Measurements from ENCODE around the gene RAD23B. TPM values are rescaled to one million over a fixed set of nuclear protein-coding genes. Genes with fewer than 3 reads are reported as not detected.

RAD23B gene
- total and polyA plus RNA-seq, 8 donors: 19.3 to 86.8 (median 53.9) TPM

DNA sequence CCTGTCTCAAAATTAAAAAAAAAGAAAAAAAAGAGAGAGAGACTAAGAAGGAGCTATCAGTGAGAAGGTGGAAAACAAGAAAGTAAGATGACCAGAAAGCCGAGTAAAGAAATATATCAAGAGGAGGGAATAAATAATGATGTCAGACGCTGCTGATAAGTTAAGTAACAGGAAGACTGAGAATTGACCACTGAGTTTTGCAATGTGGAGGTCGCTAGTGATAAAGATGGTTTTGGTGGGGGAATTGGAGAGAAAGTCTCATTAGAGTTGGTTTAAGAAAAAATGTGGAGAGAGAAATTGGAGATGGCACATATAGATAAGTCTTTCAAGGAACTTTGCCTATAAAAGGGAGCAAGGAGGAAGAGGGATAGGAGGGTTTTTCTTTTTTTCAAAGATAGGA is 91.9 kb downstream of the RAD23B start:
- intact Hi-C loops (cut with DNase I; ENCODE audit: low total_unique reads): no loop called here
- no peaks in the 10 kb centered on the region for H3K27me3 ChIP-seq

DNA sequence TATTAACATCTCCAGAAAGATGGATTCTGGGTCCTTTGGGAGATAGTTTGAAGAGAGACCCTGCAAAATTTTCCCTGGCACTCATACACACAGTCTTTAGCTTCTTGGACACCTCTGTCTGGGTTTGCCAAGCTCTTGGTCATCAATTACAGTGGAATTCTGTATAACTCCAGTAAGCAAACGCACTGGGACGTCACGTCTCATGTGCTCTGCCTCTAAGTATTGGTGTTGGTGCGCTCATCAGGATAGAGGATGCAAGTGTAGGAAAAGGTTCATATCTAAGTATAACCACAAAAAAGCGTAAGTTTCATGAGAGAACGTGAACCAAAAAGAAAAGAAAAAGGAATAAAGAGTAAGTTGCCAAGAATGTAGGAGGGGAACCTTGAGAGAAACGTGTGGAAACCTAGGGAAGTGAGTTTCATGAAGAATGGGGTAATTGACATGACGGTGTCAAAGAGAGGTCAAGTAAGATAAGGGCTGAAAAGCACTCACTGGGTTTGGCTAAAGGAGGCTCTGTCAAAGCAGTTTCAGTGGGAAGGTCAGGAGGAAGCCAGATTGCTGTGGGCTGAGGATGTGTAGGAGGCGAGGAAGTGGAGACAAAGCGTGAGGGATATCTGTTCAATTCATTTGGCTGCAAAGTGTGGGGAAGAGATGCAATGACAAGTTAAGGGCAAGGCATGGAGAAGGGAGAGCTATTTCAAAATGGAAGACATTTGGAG is 92.7 kb downstream of the RAD23B start:
- H3K36me3 ChIP-seq: no peaks in the 10 kb centered on the region
- intact Hi-C loops (cut with DNase I; ENCODE audit: low total_unique reads): no loop called here
- no peaks in the 10 kb centered on the region for H3K27me3 ChIP-seq
- no peak overlapping the region for H3K27ac ChIP-seq
- H3K9me3 ChIP-seq: no peaks in the 10 kb centered on the region
- no peak overlapping the region for H3K4me3 ChIP-seq
- WGBS, 5 donors: 43 to 49% (median 47%) methylated on average over 10 of the region's 10 CpGs
- H3K4me1 ChIP-seq: no peaks in the 10 kb centered on the region
- no peak for DNase-seq
- no peak for TF ChIP-seq EP300 (IDR thresholded peaks at IDR 0.05)
- no peak for TF ChIP-seq POLR2A (IDR thresholded peaks at IDR 0.05)
- no peak for TF ChIP-seq POLR2AphosphoS5 (IDR thresholded peaks at IDR 0.05)
- TF ChIP-seq, protein P1, sequence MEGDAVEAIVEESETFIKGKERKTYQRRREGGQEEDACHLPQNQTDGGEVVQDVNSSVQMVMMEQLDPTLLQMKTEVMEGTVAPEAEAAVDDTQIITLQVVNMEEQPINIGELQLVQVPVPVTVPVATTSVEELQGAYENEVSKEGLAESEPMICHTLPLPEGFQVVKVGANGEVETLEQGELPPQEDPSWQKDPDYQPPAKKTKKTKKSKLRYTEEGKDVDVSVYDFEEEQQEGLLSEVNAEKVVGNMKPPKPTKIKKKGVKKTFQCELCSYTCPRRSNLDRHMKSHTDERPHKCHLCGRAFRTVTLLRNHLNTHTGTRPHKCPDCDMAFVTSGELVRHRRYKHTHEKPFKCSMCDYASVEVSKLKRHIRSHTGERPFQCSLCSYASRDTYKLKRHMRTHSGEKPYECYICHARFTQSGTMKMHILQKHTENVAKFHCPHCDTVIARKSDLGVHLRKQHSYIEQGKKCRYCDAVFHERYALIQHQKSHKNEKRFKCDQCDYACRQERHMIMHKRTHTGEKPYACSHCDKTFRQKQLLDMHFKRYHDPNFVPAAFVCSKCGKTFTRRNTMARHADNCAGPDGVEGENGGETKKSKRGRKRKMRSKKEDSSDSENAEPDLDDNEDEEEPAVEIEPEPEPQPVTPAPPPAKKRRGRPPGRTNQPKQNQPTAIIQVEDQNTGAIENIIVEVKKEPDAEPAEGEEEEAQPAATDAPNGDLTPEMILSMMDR (IDR thresholded peaks at IDR 0.05): no peak

More for the DNA sequence above, 91.9 kb downstream of the RAD23B start:
- H3K4me3 ChIP-seq: no peak overlapping the region
- H3K27ac ChIP-seq: no peak overlapping the region
- H3K36me3 ChIP-seq: no peaks in the 10 kb centered on the region
- 31 to 53% (median 42%) methylated on average over 3 of the region's 3 CpGs for WGBS, 5 donors
- no peaks in the 10 kb centered on the region for H3K4me1 ChIP-seq
- TF ChIP-seq POLR2A (IDR thresholded peaks at IDR 0.05): no peak
- TF ChIP-seq EP300 (IDR thresholded peaks at IDR 0.05): no peak
- no peak for TF ChIP-seq POLR2AphosphoS5 (IDR thresholded peaks at IDR 0.05)
- TF ChIP-seq, protein P1 (IDR thresholded peaks at IDR 0.05): no peak
- no peak for DNase-seq
- H3K9me3 ChIP-seq: no peaks in the 10 kb centered on the region

DNA sequence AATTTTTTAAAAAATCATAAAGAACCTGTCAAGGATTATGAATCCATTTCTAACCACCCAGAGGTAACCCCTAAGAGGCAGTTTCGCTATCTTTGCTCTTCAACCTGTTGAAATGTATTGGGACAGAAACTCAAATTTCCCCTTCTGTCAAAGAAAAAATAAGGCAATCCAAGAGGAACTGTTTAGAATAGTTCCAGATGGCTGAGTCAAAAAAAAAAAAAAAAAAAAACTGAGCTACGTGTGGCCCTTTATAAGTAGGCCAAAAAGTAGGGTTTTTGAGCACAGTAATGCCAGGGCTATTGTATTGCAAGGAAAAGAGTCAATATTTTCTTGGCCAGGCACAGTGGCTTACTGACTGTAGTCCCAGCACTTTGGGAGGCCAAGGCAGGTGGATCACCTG is 94.9 kb downstream of the RAD23B start:
- DNase-seq: no peak
- H3K36me3 ChIP-seq: no peaks in the 10 kb centered on the region
- 56 to 75% (median 59%) methylated on average over 2 of the region's 2 CpGs for WGBS, 5 donors
- H3K4me1 ChIP-seq: no peaks in the 10 kb centered on the region
- H3K9me3 ChIP-seq: no peaks in the 10 kb centered on the region
- TF ChIP-seq, protein P1 (IDR thresholded peaks at IDR 0.05): no peak
- H3K4me3 ChIP-seq: no peak overlapping the region
- no peaks in the 10 kb centered on the region for H3K27me3 ChIP-seq
- intact Hi-C loops (cut with DNase I; ENCODE audit: low total_unique reads): no loop called here
- no peak overlapping the region for H3K27ac ChIP-seq

Other genes with a start within 250 kb of the RAD23B start
- 100 to 1,000 TPM in 1 of 5 donors, 10 to 100 TPM in 4; 34.8 to 323 (median 58.6) TPM for gene KLF4, start 206.5 kb downstream of the RAD23B start, total RNA-seq
- gene KLF4, start 206.5 kb downstream of the RAD23B start, polyA plus RNA-seq: 100 to 1,000 TPM in 1 of 3 donors, 10 to 100 TPM in 2; 18.2 to 150 (median 31.6) TPM

All from stomach (tissue), 9 donors.